Transverse colon (tissue), 4 donors: Measurements from ENCODE around the gene AP4S1. TPM values are rescaled to one million over a fixed set of nuclear protein-coding genes. Genes with fewer than 3 reads are reported as not detected.
"Not testable (repeated sequence)": the region's sequence is repeated elsewhere in the genome, so short reads cannot be mapped to it uniquely, and the experiment has no call there.

Experiments
- DNase-seq: peaks from one replicate; pipeline ENCODE4 v3.0.0-alpha.2; 2019
- H3K27ac ChIP-seq, 4 donors: fragments of 200-600 bp; sonication (generic); 2 replicates each; pipeline ENCODE4 v1.5.1; 2016 to 2018; ENCODE audit warnings: inconsistent platforms in 4 of 4
- H3K27me3 ChIP-seq: fragments of 200-600 bp; sonication (generic); 2 replicates; pipeline ENCODE4 v1.5.1; 2017; ENCODE audit warnings: inconsistent platforms
- H3K36me3 ChIP-seq, 4 donors: fragments of 200-600 bp; sonication (generic); 2 replicates each; pipeline ENCODE4 v1.5.1; 2017 to 2019; ENCODE audit warnings: inconsistent platforms in 4 of 4
- H3K4me1 ChIP-seq, 4 donors: fragments of 200-600 bp; sonication (generic); 2 replicates each; pipeline ENCODE4 v1.5.1; 2017 to 2020; ENCODE audit warnings: inconsistent platforms in 4 of 4
- H3K4me3 ChIP-seq, 4 donors: fragments of 200-600 bp; sonication (generic); 1 replicate in 1 of 4; 2 replicates in 3 of 4; pipeline versions ENCODE4 v1.5.1 to v1.6.1; 2017 to 2019; ENCODE audit warnings: inconsistent platforms in 4 of 4
- H3K9me3 ChIP-seq, 2 donors: fragments of 200-600 bp; sonication (generic); 2 replicates each; pipeline ENCODE4 v1.5.1; 2017 to 2019; ENCODE audit warnings: inconsistent platforms in 2 of 2
- CTCF ChIP-seq, 5 experiments: fragments of 200-600 bp in 3 of 5; fragments of 450-650 bp in 2 of 5; sonication (generic) in 3 of 5; IDR thresholded peaks; 1 replicate in 2 of 5; 2 replicates in 3 of 5; pipeline ENCODE4 v1.5.1; 2016 to 2017; ENCODE audit warnings: antibody characterized with exemption in 5 of 5, inconsistent platforms in 3 of 5, mild to moderate bottlenecking in 2 of 5, moderate library complexity in 1 of 5
- EP300 ChIP-seq: sonication (generic); formaldehyde crosslinking; IDR thresholded peaks from one replicate; pipeline ENCODE4 v1.6.1; 2017; ENCODE audit warnings: antibody characterized with exemption, low read depth
- POLR2A ChIP-seq: fragments of 450-650 bp; IDR thresholded peaks from one replicate; pipeline ENCODE4 v1.6.1; 2016; ENCODE audit warnings: antibody characterized with exemption, mild to moderate bottlenecking, moderate library complexity
- POLR2AphosphoS5 ChIP-seq, 3 donors: sonication (generic); formaldehyde crosslinking; IDR thresholded peaks; one replicate each; pipeline ENCODE4 v1.6.1; 2016; ENCODE audit warnings: antibody characterized with exemption in 3 of 3
- WGBS, 2 donors: methylation state at CpG; one replicate each; pipeline ENCODE4 v1.1.5; 2018; ENCODE audit warnings: low coverage in 1 of 2; 5-methylcytosine and 5-hydroxymethylcytosine counted together
- in situ Hi-C, 4 donors: fragments of 200-750 bp; cut with MboI; loops; one replicate each; pipeline versions ENCODE4 v1.15.0 to v1.15.1; 2017; ENCODE audit warnings: low sequenced_read_pairs in 3 of 4, low pct_ligation_motif_present in 1 of 4, low pct_unique_long_range_greater_than_20kb in 1 of 4
- intact Hi-C: fragments of 100-400 bp; cut with DNase I; formaldehyde crosslinking; loops from one replicate; pipeline ENCODE4 v1.15.1; 2023; ENCODE audit warnings: low total_unique reads
- total RNA-seq, 4 donors: library from RNA; depleted of rRNA; stranded (reverse); fragments of >200 nt; gene quantifications; one replicate each; pipeline ENCODE4 v1.1.0, GENCODE V29; 2016

AP4S1 gene
- total RNA-seq, 4 donors from 2014 or later = 0.60 to 9.8 (median 4.6) TPM

DNA sequence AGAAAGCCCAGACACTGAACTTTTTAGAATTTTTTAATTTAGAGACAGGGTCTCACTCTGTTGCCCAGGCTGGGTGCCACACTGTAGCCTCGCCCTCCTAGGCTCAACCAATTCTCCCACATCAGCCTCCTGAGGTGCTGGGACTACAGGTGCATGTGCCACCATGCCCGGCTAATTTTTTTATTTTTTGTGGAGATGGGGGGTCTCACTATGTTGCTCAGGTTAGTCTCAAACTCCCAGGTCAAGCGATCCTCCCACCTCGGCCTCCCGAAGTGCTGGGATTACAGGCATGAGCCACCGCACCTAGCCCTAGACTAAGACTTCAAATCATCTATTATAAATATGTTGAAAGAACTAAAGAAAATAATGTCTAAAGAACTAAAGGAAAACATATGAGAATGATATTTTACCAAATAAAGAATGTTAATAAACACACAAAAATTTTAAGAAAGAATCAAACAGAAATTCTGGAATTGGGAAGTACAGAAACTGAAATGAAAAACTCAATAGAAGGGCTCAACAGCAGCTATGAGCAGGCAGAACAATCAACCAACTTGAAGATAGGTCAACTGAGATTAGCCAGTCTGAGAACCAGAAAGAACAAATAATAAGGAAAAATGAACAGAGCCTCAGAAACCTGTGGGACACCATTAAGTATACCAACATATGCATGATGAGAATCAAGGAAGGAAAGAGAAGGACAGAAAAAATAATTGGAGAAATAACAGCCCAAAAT lies 26.2 kb upstream of the AP4S1 start:
- no peak overlapping the region for H3K4me3 ChIP-seq
- intact Hi-C loops = no loop called here
- no peak for TF ChIP-seq CTCF (IDR thresholded peaks at IDR 0.05)
- H3K9me3 ChIP-seq = peaks cover 0 to 7% of the 10 kb centered on the region in 2 donors
- 98 to 100% methylated on average over 6 of the region's 6 CpGs for WGBS, 2 donors
- H3K4me1 ChIP-seq = peaks cover 8 to 30% (median 12%) of the 10 kb centered on the region in 4 donors
- in situ Hi-C loops = loop anchor here in 2 of 4 donors (25.0 kb wide), 2 partner anchors 88 to 363 kb away; no protein-coding TSS in a partner anchor
- H3K27ac ChIP-seq = no peak overlapping the region
- no peak for DNase-seq
- no peaks in the 10 kb centered on the region for H3K36me3 ChIP-seq
- no peaks in the 10 kb centered on the region for H3K27me3 ChIP-seq

GRCh38 chr14:31000629-31001338 lies 24.7 kb upstream of the AP4S1 start:
- in situ Hi-C loops (no loop called here), intact Hi-C loops (no loop called here)
- H3K9me3 ChIP-seq = peaks cover 0 to 7% of the 10 kb centered on the region in 2 donors
- H3K27me3 ChIP-seq = no peaks in the 10 kb centered on the region
- H3K27ac ChIP-seq = no peak overlapping the region
- no peak for TF ChIP-seq CTCF (IDR thresholded peaks at IDR 0.05)
- TF ChIP-seq POLR2A = no peak
- TF ChIP-seq POLR2AphosphoS5 (IDR thresholded peaks at IDR 0.05) = no peak
- no peak for TF ChIP-seq EP300
- DNase-seq = no peak
- H3K4me1 ChIP-seq = peaks cover 0 to 16% (median 4%) of the 10 kb centered on the region in 4 donors
- H3K4me3 ChIP-seq = no peak overlapping the region
- H3K36me3 ChIP-seq = no peaks in the 10 kb centered on the region
- 79 to 83% methylated on average over 3 of the region's 3 CpGs for WGBS, 2 donors

DNA sequence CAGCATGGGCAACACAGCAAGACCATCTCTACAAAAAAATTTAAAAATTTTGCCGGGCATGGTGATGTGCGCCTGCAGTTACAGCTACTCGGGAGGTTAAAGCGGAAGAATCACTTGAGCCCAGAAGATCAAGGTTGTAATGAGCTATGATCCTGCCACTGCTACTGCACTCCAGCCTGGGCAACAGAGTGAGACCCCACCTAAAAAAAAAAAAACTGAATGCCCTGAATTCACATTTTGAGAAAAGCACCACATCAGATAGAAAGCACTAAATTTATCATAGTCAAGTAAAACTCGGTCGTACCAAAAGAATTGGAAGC lies 24.1 kb upstream of the AP4S1 start:
- no peak overlapping the region for H3K27ac ChIP-seq
- 80% methylated on average over 6 of the region's 6 CpGs; no CpG with 5 or more reads in 1 of the 2 donors for WGBS, 2 donors

GRCh38 chr14:31003284-31003683 lies 22.2 kb upstream of the AP4S1 start:
- Histone ChIP-seq H3K4me1 (peaks cover 0 to 9% (median 0%) of the 10 kb centered on the region in 4 donors), H3K9me3 (peaks cover 0 to 7% of the 10 kb centered on the region in 2 donors), H3K27ac (no peak overlapping the region), H3K36me3 (no peaks in the 10 kb centered on the region), H3K27me3 (no peaks in the 10 kb centered on the region), H3K4me3 (no peak overlapping the region)
- DNase-seq = no peak
- intact Hi-C loops (no loop called here), in situ Hi-C loops (no loop called here)
- WGBS, 2 donors = 89 to 94% methylated on average over 2 to 3 of the region's 3 CpGs
- TF ChIP-seq POLR2A = no peak
- TF ChIP-seq CTCF (IDR thresholded peaks at IDR 0.05) = no peak
- no peak for TF ChIP-seq POLR2AphosphoS5 (IDR thresholded peaks at IDR 0.05)
- no peak for TF ChIP-seq EP300

More for the DNA sequence above, 24.1 kb upstream of the AP4S1 start:
- TF ChIP-seq POLR2A = no peak
- no peak for TF ChIP-seq POLR2AphosphoS5 (IDR thresholded peaks at IDR 0.05)
- no peak for TF ChIP-seq EP300
- DNase-seq = no peak
- Histone ChIP-seq H3K4me1 (peaks cover 0 to 10% (median 0%) of the 10 kb centered on the region in 4 donors), H3K4me3 (no peak overlapping the region), H3K9me3 (peaks cover 0 to 7% of the 10 kb centered on the region in 2 donors), H3K36me3 (no peaks in the 10 kb centered on the region), H3K27me3 (no peaks in the 10 kb centered on the region)
- intact Hi-C loops (no loop called here), in situ Hi-C loops (no loop called here)

- intact Hi-C loops, H3K4me1 ChIP-seq, H3K4me3 ChIP-seq, DNase-seq, H3K36me3 ChIP-seq, in situ Hi-C loops, H3K27ac ChIP-seq, H3K27me3 ChIP-seq, H3K9me3 ChIP-seq: not testable (repeated sequence)
- WGBS, 2 donors = 96 to 98% methylated on average over 4 to 6 of the region's 6 CpGs
These were observed 21.4 kb upstream of the AP4S1 start for GRCh38 chr14:31004007-31004406.
